Measurements from ENCODE around the gene PEX3.

The PEX3 gene

GRCh38 chr6:143539734-143540133 is 89.1 kb downstream of the PEX3 start:
- no peak for DNase-seq

- no peak for DNase-seq
These were observed 89.6 kb downstream of the PEX3 start for GRCh38 chr6:143540192-143540591.
